Fibroblast of the conjunctiva (primary cell): ENCODE results near the gene IGSF3.
"Not testable (repeated sequence)": the region's sequence is repeated elsewhere in the genome, so short reads cannot be mapped to it uniquely, and the experiment has no call there.

Experiments used
- DNase-seq: peaks from one replicate; pipeline ENCODE4 v3.0.0-alpha.2; 2010; ENCODE audit warnings: low read depth

The IGSF3 gene

GRCh38 chr1:116573431-116574095 is 94.0 kb downstream of the IGSF3 start:
- no peak for DNase-seq

- no peak for DNase-seq
Observed at GRCh38 chr1:116572771-116573430, 94.6 kb downstream of the IGSF3 start.

- no peak for DNase-seq
Observed at GRCh38 chr1:116572099-116572498, 95.4 kb downstream of the IGSF3 start.

- DNase-seq: no peak
Observed at GRCh38 chr1:116571215-116571919, 96.2 kb downstream of the IGSF3 start.

GRCh38 chr1:116570358-116571214 is 96.9 kb downstream of the IGSF3 start, which contains the start of gene CD58:
Gene CD58, minus strand, starts transcription at chr1:116571026. Its CDS starts 54 bp downstream, at chr1:116570972.
- peak; percentile 69 for DNase-seq

GRCh38 chr1:116569776-116570357 is 97.7 kb downstream of the IGSF3 start:
- DNase-seq: no peak

- no peak for DNase-seq
Observed at GRCh38 chr1:116569381-116569670, 98.2 kb downstream of the IGSF3 start.

GRCh38 chr1:116568662-116569380 is 98.7 kb downstream of the IGSF3 start:
- no peak for DNase-seq

- DNase-seq: no peak
Observed at GRCh38 chr1:116567790-116568661, 99.5 kb downstream of the IGSF3 start.

GRCh38 chr1:116565222-116565621 is 102.3 kb downstream of the IGSF3 start:
- DNase-seq: no peak

- DNase-seq: no peak
Observed at GRCh38 chr1:116564426-116564825, 103.1 kb downstream of the IGSF3 start.

GRCh38 chr1:116562465-116562864 is 105.1 kb downstream of the IGSF3 start:
- not testable (repeated sequence) for DNase-seq

- no peak for DNase-seq
Observed at GRCh38 chr1:116561563-116561962, 106.0 kb downstream of the IGSF3 start.

- DNase-seq: no peak
Observed at GRCh38 chr1:116560704-116561490, 106.6 kb downstream of the IGSF3 start.

- no peak for DNase-seq
Observed at GRCh38 chr1:116559304-116559761, 108.2 kb downstream of the IGSF3 start.

GRCh38 chr1:116558571-116558970 is 109.0 kb downstream of the IGSF3 start:
- DNase-seq: no peak

GRCh38 chr1:116558140-116558549 is 109.4 kb downstream of the IGSF3 start:
- no peak for DNase-seq

GRCh38 chr1:116557323-116557878 is 110.1 kb downstream of the IGSF3 start:
- DNase-seq: no peak
